Fibroblast of mammary gland (primary cell): ENCODE results near the gene WWOX.
"Not testable (repeated sequence)": the region's sequence is repeated elsewhere in the genome, so short reads cannot be mapped to it uniquely, and the experiment has no call there.

Experiments used
- DNase-seq: peaks from one replicate; pipeline ENCODE4 v3.0.0-alpha.2; 2010; ENCODE audit warnings: low read depth
- H3K4me3 ChIP-seq: 2 replicates; pipeline ENCODE4 v1.5.1; 2011; ENCODE audit warnings: low read depth, mild to moderate bottlenecking, low read length, moderate library complexity; ENCODE audit not compliant: control insufficient read depth
- TF ChIP-seq, protein P1 (sequence below): conservative IDR thresholded peaks from 2 replicates; pipeline ENCODE4 v1.5.1; 2011; ENCODE audit warnings: low read depth, low read length, inconsistent platforms; ENCODE audit not compliant: control insufficient read depth, insufficient read depth

The WWOX gene

DNA sequence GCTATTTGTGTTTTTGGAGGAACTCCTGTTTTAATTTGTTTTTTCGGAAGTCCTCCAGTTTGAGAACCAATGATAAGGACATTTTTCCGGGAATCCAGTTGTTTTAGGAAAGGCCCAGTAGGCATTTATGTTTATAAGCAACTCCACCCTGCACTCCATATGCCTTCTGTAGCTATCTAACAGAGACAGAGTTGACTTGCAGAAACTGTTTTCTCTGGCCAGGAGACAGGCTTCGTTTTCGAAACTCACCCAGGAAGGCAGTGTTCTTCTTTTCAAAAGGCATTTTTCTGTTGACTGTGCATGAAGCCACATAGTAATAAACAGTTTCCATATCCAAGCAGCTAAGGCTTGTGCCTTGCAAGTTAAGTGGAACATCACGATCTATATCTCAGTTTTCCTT is 587.1 kb downstream of the WWOX start:
- no peak for DNase-seq
- TF ChIP-seq, protein P1, sequence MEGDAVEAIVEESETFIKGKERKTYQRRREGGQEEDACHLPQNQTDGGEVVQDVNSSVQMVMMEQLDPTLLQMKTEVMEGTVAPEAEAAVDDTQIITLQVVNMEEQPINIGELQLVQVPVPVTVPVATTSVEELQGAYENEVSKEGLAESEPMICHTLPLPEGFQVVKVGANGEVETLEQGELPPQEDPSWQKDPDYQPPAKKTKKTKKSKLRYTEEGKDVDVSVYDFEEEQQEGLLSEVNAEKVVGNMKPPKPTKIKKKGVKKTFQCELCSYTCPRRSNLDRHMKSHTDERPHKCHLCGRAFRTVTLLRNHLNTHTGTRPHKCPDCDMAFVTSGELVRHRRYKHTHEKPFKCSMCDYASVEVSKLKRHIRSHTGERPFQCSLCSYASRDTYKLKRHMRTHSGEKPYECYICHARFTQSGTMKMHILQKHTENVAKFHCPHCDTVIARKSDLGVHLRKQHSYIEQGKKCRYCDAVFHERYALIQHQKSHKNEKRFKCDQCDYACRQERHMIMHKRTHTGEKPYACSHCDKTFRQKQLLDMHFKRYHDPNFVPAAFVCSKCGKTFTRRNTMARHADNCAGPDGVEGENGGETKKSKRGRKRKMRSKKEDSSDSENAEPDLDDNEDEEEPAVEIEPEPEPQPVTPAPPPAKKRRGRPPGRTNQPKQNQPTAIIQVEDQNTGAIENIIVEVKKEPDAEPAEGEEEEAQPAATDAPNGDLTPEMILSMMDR: no peak
- H3K4me3 ChIP-seq: no peak overlapping the region

DNA sequence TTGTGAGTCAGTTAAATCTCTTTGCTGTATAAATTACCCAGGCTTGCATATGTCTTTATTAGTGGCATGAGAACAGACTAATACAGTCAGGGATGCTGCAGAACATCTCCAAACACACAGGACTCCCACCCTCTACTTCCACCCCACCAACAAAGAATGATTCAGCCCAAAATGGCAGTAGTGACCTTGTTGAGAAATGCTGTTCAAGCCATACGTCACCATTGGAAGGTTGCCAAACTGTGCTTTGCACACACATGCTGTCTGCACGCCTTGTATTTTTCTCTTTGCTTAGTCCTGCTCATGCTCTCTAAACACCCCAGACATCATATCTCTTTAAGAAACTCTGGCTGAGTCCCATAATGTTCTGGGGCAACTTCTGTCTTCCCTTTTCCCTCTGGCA is 589.6 kb downstream of the WWOX start:
- no peak overlapping the region for H3K4me3 ChIP-seq
- TF ChIP-seq, protein P1: no peak
- DNase-seq: peak; percentile 95

DNA sequence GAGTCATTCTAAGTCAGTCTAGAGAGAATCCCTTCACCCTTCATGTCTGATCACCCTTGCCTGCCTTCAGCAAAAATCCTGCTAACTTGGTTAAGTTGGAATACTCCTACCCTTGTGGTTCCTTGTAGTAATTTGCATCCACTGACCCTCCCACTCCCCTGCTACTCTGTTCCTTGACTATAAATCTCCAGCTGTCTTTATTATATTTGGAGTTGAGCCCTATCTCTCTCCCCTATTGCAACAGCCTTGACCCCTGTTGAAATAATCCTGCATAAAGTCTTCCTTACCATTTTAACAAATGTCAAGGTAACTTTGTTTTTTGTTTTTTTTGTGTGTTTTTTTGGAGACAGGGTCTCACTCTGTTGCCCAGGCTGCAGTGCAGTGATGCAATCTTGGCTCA is 590.1 kb downstream of the WWOX start:
- H3K4me3 ChIP-seq: no peak overlapping the region
- TF ChIP-seq, protein P1: no peak
- DNase-seq: no peak

DNA sequence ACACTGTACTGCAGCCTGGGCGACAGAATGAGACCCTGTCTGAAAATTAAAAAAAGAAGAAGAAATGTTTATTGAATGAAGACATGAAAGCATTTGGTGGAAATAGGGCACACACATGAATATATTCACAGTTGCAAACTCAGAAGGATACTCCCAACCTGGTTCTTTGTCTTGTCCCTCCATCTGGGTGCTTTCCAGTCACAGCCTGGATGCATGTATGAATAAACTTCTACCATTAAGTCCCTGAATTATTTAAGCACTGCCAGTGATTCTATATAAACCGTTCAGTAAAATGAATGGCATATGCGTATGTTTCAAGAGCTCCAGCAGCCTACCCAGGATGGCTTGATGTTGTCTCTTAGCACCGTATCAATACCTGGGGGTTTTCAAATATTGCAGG is 591.1 kb downstream of the WWOX start:
- TF ChIP-seq, protein P1: no peak
- DNase-seq: no peak
- H3K4me3 ChIP-seq: no peak overlapping the region

DNA sequence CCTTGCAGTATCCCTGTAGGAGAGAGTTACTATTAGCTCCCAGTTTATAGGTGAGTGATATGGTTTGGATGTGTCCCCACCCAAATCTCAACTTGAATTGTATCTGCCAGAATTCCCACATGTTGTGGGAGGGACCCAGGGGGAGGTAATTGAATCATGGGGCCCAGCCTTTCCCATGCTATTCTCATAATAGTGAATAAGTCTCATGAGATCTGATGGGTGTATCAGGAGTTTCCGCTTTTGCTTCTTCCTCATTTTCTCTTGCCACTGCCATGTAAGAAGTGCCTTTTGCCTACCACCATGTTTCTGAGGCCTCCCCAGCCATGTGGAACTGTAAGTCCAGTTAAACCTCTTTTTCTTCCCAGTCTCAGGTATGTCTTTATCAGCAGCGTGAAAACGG is 592.3 kb downstream of the WWOX start:
- H3K4me3 ChIP-seq, DNase-seq: not testable (repeated sequence)

DNA sequence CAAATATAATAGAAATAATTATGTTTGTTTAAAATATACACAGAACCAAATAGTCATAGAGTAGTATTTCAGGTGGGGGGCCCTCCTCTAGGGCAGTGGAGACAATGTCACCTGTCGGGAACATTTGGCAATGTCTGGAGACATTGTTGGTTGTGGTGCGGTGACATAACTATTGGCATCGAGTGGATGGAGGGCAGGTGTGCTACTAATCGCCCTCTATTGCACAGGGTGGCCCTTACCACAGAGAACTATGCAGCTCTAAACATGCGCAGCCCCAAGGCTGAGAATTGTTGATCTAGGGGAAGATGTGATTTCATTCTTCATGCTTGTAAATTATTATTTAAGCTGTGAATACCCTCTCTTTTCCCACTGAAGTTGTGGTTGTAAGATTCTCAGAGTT is 594.0 kb downstream of the WWOX start:
- DNase-seq: no peak
- H3K4me3 ChIP-seq: no peak overlapping the region
- TF ChIP-seq, protein P1: no peak

DNA sequence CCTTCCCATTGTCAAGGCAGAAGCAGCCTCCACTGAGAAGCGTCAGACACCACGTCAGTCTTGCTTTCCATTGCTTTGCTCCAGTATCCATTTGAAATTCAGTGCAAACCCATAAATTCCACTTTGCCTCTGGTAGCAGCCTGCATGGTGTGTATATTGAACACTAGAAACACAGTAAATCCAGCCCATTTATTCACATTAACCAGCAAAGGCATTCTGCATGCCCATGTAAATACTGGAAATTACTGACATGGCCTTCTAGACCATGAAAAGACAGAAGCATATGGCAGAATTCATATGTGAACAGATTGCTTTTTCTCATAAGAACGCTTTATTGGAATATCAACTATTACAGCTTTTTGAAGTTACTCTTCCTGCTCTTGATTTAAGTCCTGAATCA is 595.0 kb downstream of the WWOX start:
- TF ChIP-seq, protein P1: no peak
- H3K4me3 ChIP-seq: no peak overlapping the region
- no peak for DNase-seq
